Measurements from ENCODE around the gene RUVBL2. TPM values are rescaled to one million over a fixed set of nuclear protein-coding genes. Genes with fewer than 3 reads are reported as not detected.

Gene RUVBL2
- polyA plus RNA-seq, 1 experiment: 221 TPM

- DNase-seq (ENCODE audit: low read depth): no peak
- H3K4me3 ChIP-seq (ENCODE audit: low read depth, low read length): no peak overlapping the region
- H3K27me3 ChIP-seq (ENCODE audit: control insufficient read depth, insufficient read depth, low read length): no peaks in the 10 kb centered on the region
- POLR2A ChIA-PET: no interaction called here
- peaks cover 41% of the 10 kb centered on the region for H3K36me3 ChIP-seq (ENCODE audit: control insufficient read depth, insufficient read depth, low read length)
- CTCF ChIA-PET: interaction anchor here (1.1 to 3.9 kb wide), 10 partner anchors 9 to 182 kb away, joined by 3 to 31 read pairs (median 13); partner anchors contain the start of genes GYS1, HSD17B14 and RUVBL2
- TF ChIP-seq CTCF (IDR thresholded peaks at IDR 0.05; ENCODE audit: insufficient read depth, low read depth, low read length): no peak
These were observed 24.2 kb upstream of the RUVBL2 start for GRCh38 chr19:48969276-48970138.

DNA sequence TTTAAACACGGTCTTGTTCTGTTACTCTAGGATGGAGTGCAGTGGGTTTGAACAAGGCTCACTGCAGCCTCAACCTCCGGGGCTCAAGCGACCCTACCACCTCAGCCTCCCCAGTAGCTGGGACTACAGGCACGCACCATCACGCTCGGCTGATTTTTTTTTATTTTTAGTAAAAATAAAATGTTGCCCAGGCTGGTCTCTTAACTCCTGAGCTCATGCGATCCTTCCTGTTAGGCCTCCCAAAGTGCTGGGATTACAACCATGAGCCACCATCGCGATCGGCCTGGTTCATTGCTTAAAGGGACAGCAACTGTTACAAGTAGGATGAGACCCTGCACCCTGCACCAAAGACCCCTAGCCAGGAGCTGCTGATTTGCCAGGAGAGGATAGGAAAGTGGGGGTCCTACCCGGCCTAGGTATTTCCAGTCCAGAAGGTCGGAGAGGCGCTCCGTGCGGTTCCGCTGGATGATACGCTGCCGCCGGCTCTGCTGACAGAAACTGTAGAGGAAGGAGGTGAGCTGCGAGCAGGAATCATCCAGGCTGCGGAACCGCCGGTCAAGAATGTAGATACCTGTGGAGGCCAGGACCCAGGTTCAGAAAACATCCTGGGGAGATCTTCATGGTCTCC lies 23.4 kb upstream of the RUVBL2 start:
- DNase-seq (ENCODE audit: low read depth): no peak
- no peak overlapping the region for H3K4me3 ChIP-seq (ENCODE audit: low read depth, low read length)
- no peaks in the 10 kb centered on the region for H3K27me3 ChIP-seq (ENCODE audit: control insufficient read depth, insufficient read depth, low read length)
- peaks cover 42% of the 10 kb centered on the region for H3K36me3 ChIP-seq (ENCODE audit: control insufficient read depth, insufficient read depth, low read length)
- ChIA-PET POLR2A (no interaction called here), CTCF (interaction anchor here (0.5 to 3.5 kb wide), 26 partner anchors 9 to 390 kb away, joined by 3 to 31 read pairs (median 4); partner anchors contain the start of genes DHDH, GYS1, HSD17B14 and NUCB1)
- no peak for TF ChIP-seq CTCF (IDR thresholded peaks at IDR 0.05; ENCODE audit: insufficient read depth, low read depth, low read length)

GRCh38 chr19:48970923-48971395 lies 22.7 kb upstream of the RUVBL2 start:
- Histone ChIP-seq H3K4me3 (ENCODE audit: low read depth, low read length) (no peak overlapping the region), H3K36me3 (ENCODE audit: control insufficient read depth, insufficient read depth, low read length) (peaks cover 40% of the 10 kb centered on the region), H3K27me3 (ENCODE audit: control insufficient read depth, insufficient read depth, low read length) (no peaks in the 10 kb centered on the region)
- DNase-seq (ENCODE audit: low read depth): no peak
- peak; percentile 94 for TF ChIP-seq CTCF (IDR thresholded peaks at IDR 0.05; ENCODE audit: insufficient read depth, low read depth, low read length)
- ChIA-PET CTCF (interaction anchor here (0.5 to 3.5 kb wide), 26 partner anchors 8 to 389 kb away, joined by 3 to 31 read pairs (median 4); partner anchors contain the start of genes DHDH, GYS1, HSD17B14 and NUCB1), POLR2A (no interaction called here)

DNA sequence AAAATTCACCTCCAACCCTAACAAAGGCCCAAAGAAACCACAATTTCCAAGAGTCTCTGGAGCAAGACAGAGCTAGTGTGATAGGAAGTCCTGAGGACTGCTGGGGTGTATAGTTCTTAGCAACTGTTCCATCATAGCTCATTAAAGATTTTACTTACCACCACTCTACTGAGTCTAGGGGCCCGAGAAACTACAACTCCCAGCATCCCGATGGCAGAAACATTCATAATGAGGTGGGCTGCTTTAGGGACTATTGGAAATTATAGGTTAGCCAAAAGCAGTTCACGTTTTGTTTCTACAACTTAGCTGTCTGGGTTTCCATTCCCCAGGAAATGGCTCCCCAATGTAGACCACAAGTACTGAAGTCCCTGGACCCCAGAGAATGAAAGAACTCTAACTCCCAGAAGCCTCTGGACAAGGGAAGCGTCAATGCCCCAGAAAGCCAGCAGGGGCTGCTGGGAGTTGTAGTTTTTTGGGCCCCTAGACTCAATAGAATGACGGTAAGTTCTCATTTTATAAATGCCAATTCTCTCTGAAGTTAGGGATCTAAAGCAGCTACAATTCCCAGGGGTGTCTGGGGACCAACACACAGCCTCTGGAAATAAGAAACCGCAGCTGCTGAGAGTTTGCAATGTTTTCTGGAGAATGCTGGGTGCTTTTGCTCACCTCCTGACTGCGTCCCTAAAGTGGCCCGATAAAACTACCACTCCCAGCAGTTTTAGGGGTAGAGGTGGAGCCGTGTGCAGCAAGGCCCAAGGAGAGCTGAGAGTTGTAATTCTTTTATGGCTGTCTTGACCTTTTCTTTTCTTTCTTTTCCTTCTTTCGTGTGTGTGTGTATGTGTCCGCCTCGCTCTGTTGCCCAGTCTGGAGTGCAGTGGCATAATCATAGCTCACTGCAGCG lies 17.5 kb upstream of the RUVBL2 start:
- H3K27me3 ChIP-seq (ENCODE audit: control insufficient read depth, insufficient read depth, low read length): no peaks in the 10 kb centered on the region
- peak; percentile 17; the same call in 1 of the 2 replicates for TF ChIP-seq CTCF (IDR thresholded peaks at IDR 0.05; ENCODE audit: insufficient read depth, low read depth, low read length)
- ChIA-PET POLR2A (interaction anchor here (0.6 kb wide), 1 partner anchor 180 kb away, joined by 8 read pairs; no protein-coding TSS in a partner anchor), CTCF (interaction anchor here (0.5 to 3.1 kb wide), 5 partner anchors 9 to 181 kb away, joined by 3 to 11 read pairs (median 5); partner anchors contain the start of genes GYS1, HSD17B14 and RUVBL2)
- H3K36me3 ChIP-seq (ENCODE audit: control insufficient read depth, insufficient read depth, low read length): peaks cover 18% of the 10 kb centered on the region
- H3K4me3 ChIP-seq (ENCODE audit: low read depth, low read length): no peak overlapping the region
- DNase-seq (ENCODE audit: low read depth): no peak

Data from BJ (cell line).